ENCODE measurements around the gene CNNM4. TPM values are rescaled to one million over a fixed set of nuclear protein-coding genes. Genes with fewer than 3 reads are reported as not detected.

Gene CNNM4
- total RNA-seq, 1 experiment from 2014 or later = 5.6 TPM

DNA sequence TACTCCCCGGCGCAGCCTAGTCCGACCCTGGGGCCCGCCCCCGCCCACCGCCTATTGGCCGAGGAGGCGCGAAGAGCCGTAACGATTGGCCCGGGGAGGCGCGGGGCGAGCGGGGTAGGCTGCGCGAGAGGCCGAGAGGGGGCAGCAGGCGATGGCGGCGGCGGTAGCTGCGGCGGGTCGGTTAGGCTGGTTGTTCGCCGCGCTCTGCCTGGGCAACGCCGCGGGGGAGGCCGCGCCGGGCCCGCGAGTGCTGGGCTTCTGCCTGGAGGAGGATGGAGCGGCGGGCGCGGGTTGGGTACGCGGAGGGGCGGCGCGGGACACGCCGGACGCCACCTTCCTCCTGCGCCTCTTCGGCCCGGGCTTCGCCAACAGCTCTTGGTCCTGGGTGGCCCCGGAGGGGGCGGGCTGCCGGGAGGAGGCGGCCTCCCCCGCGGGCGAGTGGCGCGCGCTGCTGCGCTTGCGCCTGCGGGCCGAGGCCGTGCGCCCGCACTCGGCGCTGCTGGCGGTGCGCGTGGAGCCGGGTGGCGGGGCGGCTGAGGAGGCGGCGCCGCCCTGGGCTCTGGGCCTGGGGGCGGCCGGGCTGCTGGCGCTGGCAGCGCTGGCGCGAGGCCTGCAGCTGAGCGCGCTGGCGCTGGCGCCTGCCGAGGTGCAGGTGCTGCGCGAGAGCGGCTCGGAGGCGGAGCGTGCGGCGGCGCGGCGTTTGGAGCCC, 55.6 kb downstream of the CNNM4 start, which contains the start of gene CNNM3:
Gene CNNM3 (plus strand): TSS at position 142 of the 709 bp plus-strand sequence. CDS start 10 bp downstream, at position 152.
- peak; percentile 98 for DNase-seq
- peak within 1 kb of the TSS; percentile 94 for H2AFZ ChIP-seq (ENCODE audit: low read length)
- H3K36me3 ChIP-seq (ENCODE audit: insufficient read depth, low read length) = 0 out of 2 replicates have a peak, but pooled peaks cover 4% of the 10 kb centered on the region
- peaks cover 54% of the 10 kb centered on the region for H3K4me1 ChIP-seq (ENCODE audit: low read length)
- H3K9ac ChIP-seq (ENCODE audit: low read length) = peak within 1 kb of the TSS; percentile 86
- no peaks in the 10 kb centered on the region for H3K9me3 ChIP-seq (ENCODE audit: low read length)
- H3K27me3 ChIP-seq (ENCODE audit: low read length) = no peaks in the 10 kb centered on the region
- H3K4me2 ChIP-seq (ENCODE audit: low read depth, low read length, poor library complexity, severe bottlenecking) = peak within 1 kb of the TSS; percentile 86
- no peaks in the 10 kb centered on the region for H3K9me2 ChIP-seq (replicated peaks; ENCODE audit: insufficient read depth, low read length)
- H3K27ac ChIP-seq (ENCODE audit: low read length) = peak within 1 kb of the TSS; percentile 46
- H3K79me2 ChIP-seq (ENCODE audit: low read length) = peaks cover 44% of the 10 kb centered on the region
- peaks cover 13% of the 10 kb centered on the region; the same call in 1 of the 2 replicates for H4K20me1 ChIP-seq (ENCODE audit: insufficient read depth, low read depth, low read length)
- H3K4me3 ChIP-seq (ENCODE audit: low read length) = peak within 1 kb of the TSS; percentile 73

DNA sequence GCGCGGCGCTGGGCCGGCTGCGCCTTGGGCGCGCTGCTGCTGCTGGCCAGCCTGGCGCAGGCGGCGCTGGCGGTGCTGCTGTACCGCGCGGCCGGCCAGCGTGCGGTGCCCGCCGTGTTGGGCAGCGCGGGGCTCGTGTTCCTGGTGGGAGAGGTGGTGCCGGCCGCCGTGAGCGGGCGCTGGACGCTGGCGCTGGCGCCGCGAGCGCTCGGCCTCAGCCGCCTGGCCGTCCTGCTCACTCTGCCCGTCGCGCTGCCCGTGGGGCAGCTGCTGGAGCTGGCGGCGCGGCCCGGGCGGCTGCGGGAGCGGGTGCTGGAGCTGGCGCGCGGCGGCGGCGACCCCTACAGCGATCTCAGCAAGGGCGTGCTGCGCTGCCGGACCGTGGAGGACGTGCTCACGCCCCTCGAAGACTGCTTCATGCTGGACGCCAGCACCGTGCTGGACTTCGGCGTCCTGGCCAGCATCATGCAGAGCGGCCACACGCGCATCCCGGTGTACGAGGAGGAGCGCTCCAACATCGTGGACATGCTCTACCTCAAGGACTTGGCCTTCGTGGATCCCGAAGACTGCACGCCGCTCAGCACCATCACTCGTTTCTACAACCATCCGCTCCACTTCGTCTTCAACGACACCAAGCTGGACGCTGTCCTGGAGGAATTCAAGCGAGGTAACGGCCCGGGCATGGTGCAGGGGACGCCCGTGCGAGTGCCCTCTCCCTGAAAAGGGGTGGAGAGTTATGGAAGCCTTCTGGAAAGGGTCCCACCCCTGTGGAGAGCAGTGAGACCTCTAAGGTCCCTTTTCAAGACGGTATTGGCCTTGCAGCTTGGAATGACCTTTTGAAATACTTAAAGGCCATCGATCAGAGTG, 56.4 kb downstream of the CNNM4 start:
- Histone ChIP-seq H3K4me1 (ENCODE audit: low read length) (peaks cover 46% of the 10 kb centered on the region), H3K4me2 (ENCODE audit: low read depth, low read length, poor library complexity, severe bottlenecking) (peak overlapping the region; percentile 84), H3K9me2 (replicated peaks; ENCODE audit: insufficient read depth, low read length) (no peaks in the 10 kb centered on the region), H2AFZ (ENCODE audit: low read length) (no peak overlapping the region), H3K9ac (ENCODE audit: low read length) (peak overlapping the region; percentile 86), H3K27ac (ENCODE audit: low read length) (no peak overlapping the region), H3K9me3 (ENCODE audit: low read length) (no peaks in the 10 kb centered on the region), H4K20me1 (ENCODE audit: insufficient read depth, low read depth, low read length) (peaks cover 13% of the 10 kb centered on the region; the same call in 1 of the 2 replicates), H3K27me3 (ENCODE audit: low read length) (no peaks in the 10 kb centered on the region), H3K4me3 (ENCODE audit: low read length) (peak overlapping the region; percentile 73), H3K36me3 (ENCODE audit: insufficient read depth, low read length) (0 out of 2 replicates have a peak, but pooled peaks cover 4% of the 10 kb centered on the region), H3K79me2 (ENCODE audit: low read length) (peaks cover 49% of the 10 kb centered on the region)
- no peak for DNase-seq

DNA sequence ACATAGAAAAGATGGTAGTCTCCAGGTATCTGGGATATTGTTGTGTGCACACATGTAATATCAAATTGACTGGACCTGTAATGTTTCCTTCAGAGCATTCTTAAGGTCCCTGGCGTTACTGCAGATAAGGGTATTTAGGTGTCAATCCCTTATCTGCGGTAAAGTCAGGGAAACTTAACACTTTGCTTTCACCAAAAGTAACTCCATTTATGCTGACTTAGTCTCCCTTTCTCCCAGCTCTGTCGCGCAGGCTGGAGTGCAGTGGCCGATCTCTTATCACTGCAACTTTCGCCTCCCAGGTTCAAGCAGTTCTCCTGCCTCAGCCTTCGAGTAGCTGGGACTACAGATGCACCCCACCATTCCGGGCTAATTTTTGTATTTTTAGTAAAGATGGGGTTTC, 57.2 kb downstream of the CNNM4 start:
- DNase-seq = no peak
- peak overlapping the region; percentile 84 for H3K4me2 ChIP-seq (ENCODE audit: low read depth, low read length, poor library complexity, severe bottlenecking)
- peak overlapping the region; percentile 73 for H3K4me3 ChIP-seq (ENCODE audit: low read length)
- peaks cover 57% of the 10 kb centered on the region for H3K79me2 ChIP-seq (ENCODE audit: low read length)
- no peaks in the 10 kb centered on the region for H3K9me3 ChIP-seq (ENCODE audit: low read length)
- H3K9ac ChIP-seq (ENCODE audit: low read length) = peak overlapping the region; percentile 86
- H3K9me2 ChIP-seq (replicated peaks; ENCODE audit: insufficient read depth, low read length) = no peaks in the 10 kb centered on the region
- no peak overlapping the region for H2AFZ ChIP-seq (ENCODE audit: low read length)
- H3K27ac ChIP-seq (ENCODE audit: low read length) = no peak overlapping the region
- 0 out of 2 replicates have a peak, but pooled peaks cover 4% of the 10 kb centered on the region for H3K36me3 ChIP-seq (ENCODE audit: insufficient read depth, low read length)
- no peaks in the 10 kb centered on the region for H3K27me3 ChIP-seq (ENCODE audit: low read length)
- peaks cover 13% of the 10 kb centered on the region; the same call in 1 of the 2 replicates for H4K20me1 ChIP-seq (ENCODE audit: insufficient read depth, low read depth, low read length)
- H3K4me1 ChIP-seq (ENCODE audit: low read length) = peaks cover 44% of the 10 kb centered on the region

DNA sequence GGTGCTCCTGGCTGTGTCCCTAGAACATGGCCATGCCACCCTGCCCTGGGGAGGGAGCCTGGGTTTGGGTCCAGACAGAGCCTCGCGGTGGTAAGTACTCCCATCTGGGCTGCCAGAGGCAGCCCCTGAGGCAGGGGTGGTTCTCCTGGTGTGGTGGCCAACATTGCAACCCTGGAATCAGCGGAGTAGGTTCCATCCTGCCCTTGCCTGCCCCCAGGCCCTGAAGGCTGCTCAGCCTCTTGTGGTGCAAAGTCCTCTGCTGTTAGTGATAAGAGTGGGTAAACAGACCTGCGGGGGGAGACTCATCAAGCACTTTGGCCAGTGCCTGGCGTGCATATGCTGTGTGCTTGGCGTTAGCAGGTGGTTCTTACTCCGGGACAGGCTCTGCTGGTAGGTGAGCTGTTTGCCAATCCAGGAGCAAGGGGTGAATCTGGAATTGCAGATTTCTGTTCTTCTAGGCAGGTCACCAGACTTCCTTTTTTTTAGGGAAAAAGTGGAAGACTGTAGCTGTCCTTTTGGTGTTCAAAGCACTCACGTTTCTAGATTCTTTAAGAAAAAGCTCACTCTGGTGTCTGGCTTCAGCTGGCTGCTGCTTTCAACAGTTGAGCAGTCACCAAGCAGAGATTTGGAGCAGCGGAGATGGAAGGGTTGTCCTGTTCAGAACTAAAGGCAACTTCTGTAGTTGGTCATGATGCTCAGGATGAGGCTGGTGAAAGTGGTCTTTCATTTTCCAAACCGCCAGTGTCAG, 58.6 kb downstream of the CNNM4 start:
- Histone ChIP-seq H2AFZ (ENCODE audit: low read length) (no peak overlapping the region), H3K9me3 (ENCODE audit: low read length) (no peaks in the 10 kb centered on the region), H4K20me1 (ENCODE audit: insufficient read depth, low read depth, low read length) (peaks cover 13% of the 10 kb centered on the region), H3K79me2 (ENCODE audit: low read length) (peaks cover 68% of the 10 kb centered on the region), H3K4me2 (ENCODE audit: low read depth, low read length, poor library complexity, severe bottlenecking) (peak overlapping the region; percentile 27), H3K27ac (ENCODE audit: low read length) (no peak overlapping the region), H3K27me3 (ENCODE audit: low read length) (no peaks in the 10 kb centered on the region), H3K4me1 (ENCODE audit: low read length) (peaks cover 44% of the 10 kb centered on the region), H3K36me3 (ENCODE audit: insufficient read depth, low read length) (0 out of 2 replicates have a peak, but pooled peaks cover 4% of the 10 kb centered on the region), H3K9me2 (replicated peaks; ENCODE audit: insufficient read depth, low read length) (no peaks in the 10 kb centered on the region), H3K4me3 (ENCODE audit: low read length) (no peak overlapping the region; the same call in 1 of the 2 replicates), H3K9ac (ENCODE audit: low read length) (peak overlapping the region; percentile 36; the same call in 1 of the 2 replicates)
- DNase-seq = no peak

DNA sequence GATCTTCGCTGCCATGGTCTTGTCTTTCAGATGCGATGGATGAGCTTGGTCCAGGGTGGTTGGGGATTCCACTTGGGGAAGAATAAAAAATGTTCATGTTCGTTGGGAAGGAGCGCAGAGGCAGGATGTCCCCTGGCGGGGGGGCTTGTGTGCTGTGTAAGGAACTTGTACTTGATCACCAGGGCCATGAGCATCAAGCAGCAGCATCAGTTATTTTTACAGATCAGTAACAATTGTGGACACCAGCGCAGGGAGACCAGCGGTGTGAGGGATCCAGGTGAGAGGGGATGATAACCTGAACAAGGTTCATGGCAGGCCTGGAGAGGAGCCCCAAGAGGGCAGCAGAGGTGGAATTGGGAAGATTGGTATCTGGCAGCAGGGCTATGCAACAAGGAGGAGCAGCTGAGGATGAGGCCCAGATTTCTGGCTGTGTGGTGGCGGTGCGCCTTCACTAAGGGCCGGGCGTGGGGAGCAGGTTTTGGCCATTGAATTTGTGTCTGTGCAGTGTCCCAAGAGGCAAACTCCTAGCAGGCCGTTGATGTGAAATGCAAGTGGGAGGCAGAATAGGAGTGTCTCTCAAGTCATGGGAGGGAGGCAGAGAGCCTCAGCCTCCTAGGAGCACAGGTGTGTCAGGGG, 59.3 kb downstream of the CNNM4 start:
- no peak overlapping the region for H3K4me3 ChIP-seq (ENCODE audit: low read length)
- H3K4me2 ChIP-seq (ENCODE audit: low read depth, low read length, poor library complexity, severe bottlenecking) = peak overlapping the region; percentile 27
- peaks cover 42% of the 10 kb centered on the region for H3K4me1 ChIP-seq (ENCODE audit: low read length)
- no peaks in the 10 kb centered on the region for H3K9me2 ChIP-seq (replicated peaks; ENCODE audit: insufficient read depth, low read length)
- peaks cover 73% of the 10 kb centered on the region for H3K79me2 ChIP-seq (ENCODE audit: low read length)
- H3K36me3 ChIP-seq (ENCODE audit: insufficient read depth, low read length) = 0 out of 2 replicates have a peak, but pooled peaks cover 4% of the 10 kb centered on the region
- no peak for DNase-seq
- H3K27me3 ChIP-seq (ENCODE audit: low read length) = no peaks in the 10 kb centered on the region
- no peaks in the 10 kb centered on the region for H3K9me3 ChIP-seq (ENCODE audit: low read length)
- peaks cover 13% of the 10 kb centered on the region for H4K20me1 ChIP-seq (ENCODE audit: insufficient read depth, low read depth, low read length)
- no peak overlapping the region for H3K27ac ChIP-seq (ENCODE audit: low read length)
- no peak overlapping the region for H3K9ac ChIP-seq (ENCODE audit: low read length)
- H2AFZ ChIP-seq (ENCODE audit: low read length) = no peak overlapping the region

DNA sequence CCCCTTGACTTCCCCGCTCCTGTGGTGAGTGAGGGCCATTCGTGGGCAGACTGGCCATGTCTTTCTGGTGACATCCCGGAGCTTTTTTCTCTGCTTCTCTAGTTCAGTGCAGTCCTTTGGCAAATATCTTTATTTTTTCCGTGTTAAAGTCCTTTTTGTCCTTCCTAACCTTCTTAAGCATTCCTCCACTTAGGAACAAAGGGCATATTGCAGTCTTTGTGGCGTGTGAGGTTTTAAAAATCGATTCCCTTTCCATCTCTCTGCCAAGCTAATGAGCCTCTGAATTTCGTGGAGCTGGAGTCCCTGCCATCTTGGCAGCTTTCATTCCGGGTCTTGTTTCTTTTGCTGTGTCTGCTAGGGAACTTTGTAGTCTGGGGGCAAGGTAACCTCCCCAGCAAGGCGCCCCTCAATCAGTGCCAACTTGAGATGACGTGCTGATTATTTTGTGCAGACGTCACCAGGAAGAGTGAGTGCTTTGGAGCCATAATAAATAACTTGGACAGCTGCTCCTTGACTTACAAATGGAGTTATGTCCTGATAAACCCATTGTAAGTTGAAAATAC, 60.5 kb downstream of the CNNM4 start:
- Histone ChIP-seq H3K27ac (ENCODE audit: low read length) (no peak overlapping the region), H3K9ac (ENCODE audit: low read length) (no peak overlapping the region), H3K9me2 (replicated peaks; ENCODE audit: insufficient read depth, low read length) (no peaks in the 10 kb centered on the region), H3K9me3 (ENCODE audit: low read length) (no peaks in the 10 kb centered on the region), H2AFZ (ENCODE audit: low read length) (no peak overlapping the region), H3K36me3 (ENCODE audit: insufficient read depth, low read length) (0 out of 2 replicates have a peak, but pooled peaks cover 4% of the 10 kb centered on the region), H3K4me1 (ENCODE audit: low read length) (peaks cover 38% of the 10 kb centered on the region), H3K4me3 (ENCODE audit: low read length) (no peak overlapping the region), H4K20me1 (ENCODE audit: insufficient read depth, low read depth, low read length) (peaks cover 13% of the 10 kb centered on the region), H3K79me2 (ENCODE audit: low read length) (peaks cover 73% of the 10 kb centered on the region), H3K27me3 (ENCODE audit: low read length) (no peaks in the 10 kb centered on the region), H3K4me2 (ENCODE audit: low read depth, low read length, poor library complexity, severe bottlenecking) (no peak overlapping the region)
- DNase-seq = no peak

DNA sequence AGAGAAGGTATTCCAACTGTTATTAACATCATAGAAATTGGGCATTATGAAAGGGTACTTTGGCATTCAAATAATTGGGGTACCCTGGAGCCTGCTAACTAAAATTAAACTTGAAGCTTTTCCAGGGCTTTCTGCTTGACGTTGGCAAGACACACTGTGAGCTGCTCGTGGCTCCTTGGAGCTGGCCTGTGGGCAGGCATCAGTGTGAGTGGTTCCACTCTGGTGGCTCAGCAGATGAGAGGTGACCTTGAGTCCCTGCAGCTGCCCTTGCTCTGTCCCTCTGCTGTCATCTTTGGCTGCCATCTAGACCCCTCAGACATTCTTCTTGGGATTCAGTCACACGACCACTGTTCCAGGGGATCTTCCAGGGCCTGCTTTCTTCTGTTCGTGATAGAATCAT, 62.1 kb downstream of the CNNM4 start:
- DNase-seq = no peak
- Histone ChIP-seq H3K79me2 (ENCODE audit: low read length) (peaks cover 69% of the 10 kb centered on the region), H3K36me3 (ENCODE audit: insufficient read depth, low read length) (peaks cover 4% of the 10 kb centered on the region; the same call in 1 of the 2 replicates)

More for the DNA sequence above, 62.1 kb downstream of the CNNM4 start:
- Histone ChIP-seq H3K4me3 (ENCODE audit: low read length) (no peak overlapping the region), H3K4me2 (ENCODE audit: low read depth, low read length, poor library complexity, severe bottlenecking) (no peak overlapping the region), H3K4me1 (ENCODE audit: low read length) (peaks cover 30% of the 10 kb centered on the region), H3K27ac (ENCODE audit: low read length) (no peak overlapping the region), H3K9ac (ENCODE audit: low read length) (no peak overlapping the region), H3K9me2 (replicated peaks; ENCODE audit: insufficient read depth, low read length) (no peaks in the 10 kb centered on the region), H2AFZ (ENCODE audit: low read length) (no peak overlapping the region), H3K9me3 (ENCODE audit: low read length) (no peaks in the 10 kb centered on the region), H4K20me1 (ENCODE audit: insufficient read depth, low read depth, low read length) (peaks cover 7% of the 10 kb centered on the region; the same call in 1 of the 2 replicates), H3K27me3 (ENCODE audit: low read length) (no peaks in the 10 kb centered on the region)

All from Karpas-422 (cell line).